Panc1 (cell line): Measurements from ENCODE around the gene CIAO3.

Source experiments
- CTCF ChIP-seq: fragments of 450-650 bp; IDR thresholded peaks from 2 replicates; pipeline ENCODE4 v1.5.1; 2017; ENCODE audit warnings: mild to moderate bottlenecking
- POLR2AphosphoS5 ChIP-seq: IDR thresholded peaks from 2 replicates; pipeline ENCODE4 v1.6.1; 2012; ENCODE audit warnings: mild to moderate bottlenecking, low read depth, low read length, moderate library complexity

- TF ChIP-seq POLR2AphosphoS5 (no peak), CTCF (no peak)
These were observed 28.5 kb upstream of the CIAO3 start for GRCh38 chr16:769184-769784.
